ENCODE measurements around the gene AHSG.

AHSG gene

DNA sequence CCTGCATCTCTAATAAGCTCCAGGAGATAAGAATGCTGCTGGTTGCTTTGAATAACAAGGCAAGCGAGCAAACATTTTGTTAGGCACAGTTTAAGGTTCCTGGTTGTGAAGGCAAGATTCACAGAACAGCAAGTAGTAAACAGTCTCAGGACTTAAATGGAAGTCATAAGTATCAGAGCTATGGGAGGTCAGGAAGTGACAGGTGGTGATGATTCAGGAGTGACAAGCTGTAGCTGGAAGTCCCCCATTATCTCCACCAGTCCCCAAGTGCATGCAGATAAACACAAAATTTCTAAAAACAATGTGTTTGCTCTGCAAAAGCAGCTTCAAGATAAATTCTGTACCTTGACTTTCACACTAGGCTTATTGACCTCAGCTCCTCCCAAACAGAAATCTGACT lies 30.6 kb downstream of the AHSG start:
- DNase-seq: no peak

DNA sequence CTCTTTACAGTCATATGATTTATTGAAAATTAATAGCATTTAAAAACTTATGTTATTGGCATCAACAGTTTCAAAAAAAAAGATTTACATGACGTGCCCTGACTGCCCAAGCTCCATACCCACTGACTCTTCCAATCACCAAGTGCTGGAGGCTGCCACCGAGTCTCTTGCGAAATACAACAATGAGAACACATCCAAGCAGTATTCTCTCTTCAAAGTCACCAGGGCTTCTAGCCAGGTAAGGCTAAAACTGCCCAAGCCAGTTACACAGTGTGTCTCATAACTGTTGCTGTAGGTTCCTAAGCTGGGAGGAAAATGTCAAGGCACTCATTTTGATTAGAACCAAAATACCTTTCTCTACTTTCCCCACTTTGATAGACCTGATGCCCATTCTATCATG lies 31.8 kb downstream of the AHSG start:
- no peak for DNase-seq

DNA sequence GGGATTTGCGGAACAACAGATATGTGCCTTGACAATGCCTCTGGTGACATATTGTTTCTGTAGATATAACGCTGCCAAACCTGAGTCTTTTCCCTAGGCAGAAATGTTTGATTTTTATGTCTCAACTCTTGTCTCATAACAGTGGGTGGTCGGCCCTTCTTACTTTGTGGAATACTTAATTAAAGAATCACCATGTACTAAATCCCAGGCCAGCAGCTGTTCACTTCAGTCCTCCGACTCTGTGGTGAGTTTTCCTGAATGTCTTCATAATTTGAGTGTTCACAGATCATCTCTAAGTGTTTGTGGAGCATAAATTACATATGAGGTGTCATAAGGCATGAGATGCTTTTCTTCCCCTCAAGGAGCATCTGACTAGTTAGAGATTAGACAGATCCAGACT lies 33.2 kb downstream of the AHSG start:
- no peak for DNase-seq

DNA sequence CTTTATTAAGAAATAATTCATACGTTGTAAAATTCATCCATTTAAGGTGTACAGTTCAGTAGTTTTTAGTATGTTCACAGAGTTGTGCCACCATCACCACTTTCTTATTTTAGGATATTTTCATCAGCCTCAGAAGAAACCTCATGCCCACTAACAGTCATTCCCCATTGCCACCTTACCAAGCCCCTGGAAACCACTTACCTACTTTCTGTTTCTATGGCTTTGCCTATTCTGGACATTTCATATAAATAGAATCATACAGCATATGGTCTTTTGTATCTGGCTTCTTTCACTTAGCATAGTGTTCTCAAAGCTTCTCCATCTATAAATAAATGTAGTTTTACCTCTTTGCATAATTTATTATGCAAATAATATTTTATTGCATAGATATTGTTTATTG lies 34.0 kb downstream of the AHSG start:
- no peak for DNase-seq

DNA sequence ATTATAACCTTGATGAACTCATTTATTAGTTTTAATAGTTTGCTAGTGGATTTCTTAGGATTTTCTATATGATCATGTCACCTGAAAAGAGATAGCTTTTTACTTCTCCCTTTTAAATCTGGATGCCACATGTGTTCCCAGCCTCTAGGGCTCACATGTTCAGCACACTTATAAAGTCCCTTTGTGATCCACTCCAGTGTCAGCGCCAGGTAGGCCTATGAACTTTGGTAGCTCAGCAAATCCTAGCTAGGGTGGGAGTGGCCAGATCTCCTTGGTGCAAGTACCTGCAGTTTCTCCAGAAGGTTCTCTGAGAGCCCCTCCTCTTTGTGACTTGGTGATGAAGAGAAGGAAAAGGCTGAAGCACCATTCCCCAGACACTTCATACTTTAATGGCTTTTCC lies 36.0 kb downstream of the AHSG start:
- no peak for DNase-seq

DNA sequence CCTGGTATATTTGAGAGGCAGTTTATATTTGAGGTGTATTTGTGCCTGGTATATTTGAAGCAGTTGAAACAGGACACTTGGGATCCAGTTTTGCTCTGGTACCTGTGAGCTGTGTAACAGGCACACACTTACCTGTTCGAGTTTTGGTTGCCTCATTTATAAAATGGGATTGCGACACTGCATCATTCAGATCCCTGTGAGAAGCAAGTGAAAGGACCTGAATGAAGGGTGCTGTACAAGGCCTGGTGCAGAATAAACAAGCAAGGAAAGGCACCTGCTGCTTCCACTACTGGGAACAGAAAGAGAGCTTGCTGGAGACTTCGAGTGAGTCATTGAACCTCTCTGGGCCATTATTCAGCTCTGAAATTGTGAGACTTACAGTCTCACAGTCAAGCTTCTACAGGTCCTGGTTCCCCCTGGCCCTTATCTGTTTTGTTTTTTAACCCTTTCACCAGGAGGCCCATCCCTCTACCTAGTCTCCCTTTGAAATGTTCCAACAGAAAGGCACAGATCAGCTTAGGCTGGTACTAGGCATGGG lies 38.9 kb downstream of the AHSG start:
- DNase-seq: no peak

DNA sequence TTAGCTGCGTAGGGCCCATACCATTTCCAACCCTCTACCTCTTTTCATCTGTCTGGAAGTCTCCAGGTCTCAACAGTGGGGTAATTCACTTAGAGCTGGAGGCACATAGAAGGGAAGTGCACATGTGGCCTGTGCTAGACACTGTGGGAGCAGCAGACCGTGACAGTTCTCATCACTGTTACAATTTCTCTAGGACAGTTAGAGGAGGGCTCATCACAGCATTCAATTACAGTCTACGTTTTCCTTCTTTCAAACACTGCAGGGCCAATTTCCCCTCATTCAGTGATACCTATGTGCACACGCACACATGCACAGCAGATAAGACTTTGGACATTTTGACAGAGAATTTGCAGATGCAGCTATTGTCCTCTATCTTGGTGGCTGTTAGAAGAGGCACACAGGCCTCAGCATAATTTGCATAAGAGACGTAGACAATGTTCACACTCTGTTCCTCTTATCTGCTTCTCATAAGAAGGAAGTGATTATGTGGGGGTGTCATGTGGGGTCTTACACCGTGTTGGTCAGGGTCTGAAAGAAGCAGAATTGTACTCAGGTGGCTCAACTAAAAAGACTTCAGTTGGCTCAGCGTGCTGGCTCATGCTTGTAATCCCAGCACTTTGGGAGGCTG lies 40.3 kb downstream of the AHSG start:
- no peak for DNase-seq

DNA sequence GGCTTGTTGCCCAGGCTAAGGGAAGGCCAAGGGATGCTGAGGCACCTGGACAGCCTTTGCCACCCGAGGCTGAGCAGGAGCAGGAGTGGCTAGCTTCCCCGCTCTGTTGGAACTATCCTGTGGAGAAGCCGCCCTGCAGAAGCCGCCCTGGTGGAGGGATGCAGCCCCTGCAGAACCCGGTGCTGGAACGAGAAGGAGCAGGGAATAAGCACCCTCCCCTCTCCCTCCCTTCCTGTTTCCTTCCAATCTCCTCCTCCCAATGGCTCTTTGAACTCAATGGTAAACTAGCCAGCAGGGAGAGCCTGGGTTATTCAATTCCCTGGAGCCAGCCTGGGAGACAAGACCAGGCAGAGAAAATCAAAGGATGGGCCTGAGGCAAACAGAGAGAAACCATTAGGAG lies 41.1 kb downstream of the AHSG start:
- DNase-seq: no peak

DNA sequence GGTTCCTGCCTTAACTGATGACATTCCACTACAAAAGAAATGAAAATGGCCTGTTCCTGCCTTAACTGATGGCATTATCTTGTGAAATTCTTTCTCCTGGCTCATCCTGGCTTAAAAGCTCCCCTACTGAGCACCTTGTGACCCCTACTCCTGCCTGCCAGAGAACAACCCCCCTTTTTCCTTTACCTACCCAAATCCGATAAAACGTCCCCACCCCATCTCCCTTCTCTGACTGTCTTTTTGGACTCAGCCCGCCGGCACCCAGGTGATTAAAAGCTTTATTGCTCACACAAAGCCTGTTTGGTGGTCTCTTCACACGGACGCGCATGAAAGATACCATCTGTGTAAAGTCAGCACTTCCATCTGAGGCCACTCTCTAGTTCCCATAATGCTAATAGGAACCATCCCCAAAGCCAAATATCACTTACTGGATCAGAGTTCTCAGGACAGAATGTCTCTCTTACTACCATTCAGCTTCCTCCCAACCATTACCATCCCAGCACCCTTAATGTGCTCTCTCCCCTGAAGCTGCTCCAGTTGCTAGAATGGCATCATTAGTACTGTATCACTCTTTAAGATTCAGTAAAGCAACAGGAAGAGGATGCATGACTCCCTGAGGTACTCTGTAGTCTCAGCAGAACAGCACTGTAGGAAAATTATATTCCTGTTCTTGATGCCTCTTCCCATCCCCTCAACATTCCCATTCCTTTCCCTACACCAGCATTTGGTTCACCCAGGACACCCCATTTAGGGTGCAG lies 50.7 kb downstream of the AHSG start:
- DNase-seq: no peak

DNA sequence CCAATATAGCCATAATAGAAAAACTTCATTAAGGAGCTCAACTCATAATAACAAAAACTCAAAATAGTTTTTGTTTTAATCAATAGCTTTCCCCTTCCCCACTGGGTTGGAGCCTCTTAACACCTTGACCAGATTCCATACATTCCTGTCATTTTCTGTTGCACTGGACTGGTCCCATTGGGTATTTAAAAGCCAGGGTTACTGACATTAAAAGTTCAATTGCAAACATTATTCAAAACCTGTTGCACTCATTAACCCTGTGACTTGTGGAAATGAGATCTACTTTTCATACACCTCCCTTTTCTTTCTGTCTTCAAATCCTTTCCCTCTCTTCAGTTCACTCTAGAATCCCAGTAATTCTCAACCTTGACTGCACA lies 51.2 kb downstream of the AHSG start:
- DNase-seq: no peak

DNA sequence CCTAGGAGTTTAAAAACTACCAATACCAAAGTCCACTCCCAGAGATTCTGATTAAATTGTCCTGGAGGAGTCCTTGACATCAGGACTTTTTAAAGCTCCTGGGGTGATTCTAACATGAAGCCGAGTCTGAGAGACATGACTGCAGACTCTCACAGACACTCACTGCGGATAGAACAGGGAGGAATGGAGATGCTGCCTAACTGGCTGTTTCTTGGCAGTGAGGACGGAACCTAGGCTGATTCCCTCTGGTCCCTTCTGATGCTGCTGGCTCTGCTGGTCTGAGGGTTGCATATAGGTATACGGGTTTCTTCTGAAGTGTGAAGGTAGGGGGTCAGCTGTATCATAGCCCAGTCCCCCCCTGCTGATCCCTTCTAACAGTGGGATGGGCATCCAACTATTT lies 51.6 kb downstream of the AHSG start:
- DNase-seq: no peak

DNA sequence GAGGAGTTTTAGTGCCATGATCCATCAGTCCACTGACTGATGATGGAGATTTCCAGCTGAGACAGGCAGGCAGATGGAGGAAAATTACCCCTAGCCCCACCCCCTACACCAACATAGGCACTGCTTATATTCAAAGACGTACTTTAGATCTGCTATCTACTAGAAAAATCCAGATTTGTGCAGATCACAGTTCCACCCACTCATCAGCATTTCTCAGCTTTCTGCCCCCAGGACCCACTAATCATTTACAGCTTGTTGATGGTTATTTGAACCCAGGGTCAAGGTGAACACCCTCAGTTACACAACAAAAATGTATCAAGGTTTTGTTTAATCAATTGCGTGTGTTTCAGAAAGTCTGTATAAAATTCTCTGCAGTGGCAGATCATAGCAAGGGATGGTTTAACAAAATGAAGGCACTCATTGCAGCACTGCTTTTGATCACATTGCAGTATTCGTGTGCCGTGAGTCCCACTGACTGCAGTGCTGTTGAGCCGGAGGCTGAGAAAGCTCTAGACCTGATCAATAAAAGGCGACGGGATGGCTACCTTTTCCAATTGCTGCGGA lies 52.8 kb downstream of the AHSG start, which contains the start of gene HRG:
Gene HRG, plus strand, starts transcription at position 390 of the 564 bp plus-strand sequence. Its CDS starts 18 bp downstream, at position 408.
- DNase-seq: no peak

DNA sequence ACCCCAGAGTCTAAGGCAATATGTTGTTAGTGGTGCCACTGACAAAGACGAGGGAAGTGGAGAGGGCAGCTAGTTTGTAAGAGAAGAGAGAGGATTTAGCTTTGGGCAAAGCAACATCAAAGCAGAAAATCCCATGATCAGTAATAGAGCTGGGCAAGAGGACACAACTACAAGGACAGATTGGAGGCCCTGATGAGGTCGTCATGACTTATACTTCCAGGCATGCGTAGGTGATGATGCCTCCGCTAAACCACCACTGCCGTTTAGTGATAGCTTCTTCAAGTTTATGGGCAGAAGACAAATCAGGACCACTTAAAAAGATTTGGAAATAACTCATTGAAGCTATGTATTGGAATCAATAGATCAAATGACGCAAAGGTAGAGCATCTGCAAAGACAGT lies 55.6 kb downstream of the AHSG start:
- no peak for DNase-seq

DNA sequence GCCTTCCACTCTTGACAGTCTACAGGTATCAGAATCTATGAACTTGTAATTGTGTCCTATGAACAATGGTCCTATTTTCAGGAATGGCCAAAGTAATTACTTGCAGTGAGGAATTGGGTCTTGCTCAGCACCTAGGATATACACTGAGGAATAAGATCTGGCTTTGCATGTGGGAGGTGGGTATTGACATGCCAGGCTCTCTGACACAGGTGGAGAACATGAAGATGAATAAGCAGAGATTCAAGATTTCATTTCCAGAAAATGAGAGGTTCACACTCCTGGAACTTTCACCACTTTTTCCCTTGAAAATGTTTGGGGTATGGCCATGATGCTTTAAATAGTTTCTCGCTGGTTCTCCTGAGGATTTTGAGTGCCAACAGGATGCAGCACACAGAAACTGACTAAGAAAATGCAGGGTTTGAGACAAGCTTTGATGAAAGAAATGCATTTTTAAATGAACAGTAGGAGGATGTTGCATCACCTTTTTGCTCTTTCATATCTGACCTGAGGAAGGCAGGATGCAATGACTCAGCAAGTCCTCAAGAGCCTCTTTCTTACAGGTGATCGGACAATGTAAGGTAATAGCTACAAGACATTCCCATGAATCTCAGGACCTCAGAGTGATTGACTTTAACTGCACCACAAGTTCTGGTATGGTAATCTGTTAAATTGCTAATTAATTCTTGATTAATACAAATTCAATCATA lies 56.7 kb downstream of the AHSG start:
- no peak for DNase-seq

DNA sequence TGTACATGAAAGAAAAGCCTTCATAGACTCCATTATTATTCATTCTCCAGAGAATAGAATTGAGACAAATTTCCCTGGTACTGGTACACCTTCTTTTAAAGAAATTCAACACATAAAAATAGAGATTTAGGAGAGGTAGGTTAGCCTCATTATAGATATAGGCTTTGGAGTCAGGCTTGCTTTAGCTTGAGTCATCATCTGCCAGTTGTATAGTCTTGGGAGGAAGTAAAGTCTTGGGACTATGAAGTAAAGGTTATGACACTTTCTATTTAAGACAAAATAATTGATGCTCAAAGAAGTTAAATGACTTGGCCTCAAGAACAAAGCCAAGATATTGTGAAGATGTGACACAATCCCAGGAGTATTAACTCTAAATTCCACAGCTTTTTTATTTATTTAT lies 57.3 kb downstream of the AHSG start:
- DNase-seq: no peak
